Neural cell (in vitro differentiated cells): Measurements from ENCODE around the gene P2RY11. TPM values are rescaled to one million over a fixed set of nuclear protein-coding genes. Genes with fewer than 3 reads are reported as not detected.

Source experiments
- H2AFZ ChIP-seq: fragments of 200-600, 300-800 bp; sonication (generic), shearing (Covaris generic); 2 replicates; pipeline ENCODE4 v1.6.0; 2014; ENCODE audit warnings: low read depth, mild to moderate bottlenecking, antibody characterized with exemption, low read length, moderate library complexity
- H3F3A ChIP-seq: fragments of 200-600 bp; shearing (Covaris generic); 2 replicates; pipeline ENCODE4 v1.6.1; 2016; ENCODE audit warnings: mild to moderate bottlenecking, moderate library complexity, mixed read lengths, antibody characterized with exemption, low read length; ENCODE audit not compliant: insufficient read depth, poor library complexity, severe bottlenecking
- H3K27ac ChIP-seq: fragments of 200-600, 300-800 bp; sonication (generic), shearing (Covaris generic); 2 replicates; pipeline ENCODE4 v1.5.1; 2014; ENCODE audit warnings: mild to moderate bottlenecking, low read length, moderate library complexity
- H3K27me3 ChIP-seq: fragments of 300-800, 200-600 bp; sonication (generic), shearing (Covaris generic); 2 replicates; pipeline ENCODE4 v1.6.0; 2014; ENCODE audit warnings: mild to moderate bottlenecking, low read depth, low read length, moderate library complexity; ENCODE audit not compliant: insufficient read depth
- H3K36me3 ChIP-seq: fragments of 300-800, 200-600 bp; sonication (generic), shearing (Covaris generic); 2 replicates; pipeline ENCODE4 v1.5.1; 2014; ENCODE audit warnings: mild to moderate bottlenecking, antibody characterized with exemption, low read length, moderate library complexity; ENCODE audit not compliant: insufficient read depth
- H3K4me2 ChIP-seq: fragments of 300-800, 200-600 bp; sonication (generic), shearing (Covaris generic); 2 replicates; pipeline ENCODE4 v1.6.0; 2014; ENCODE audit warnings: mild to moderate bottlenecking, low read length
- H3K4me3 ChIP-seq: fragments of 300-800, 200-600 bp; sonication (generic), shearing (Covaris generic); 2 replicates; pipeline ENCODE4 v1.5.1; 2014; ENCODE audit warnings: mild to moderate bottlenecking, low read length, moderate library complexity
- H3K79me2 ChIP-seq: fragments of 200-600 bp; shearing (Covaris generic); replicated peaks from 2 replicates; pipeline ENCODE4 v1.6.0; 2014; ENCODE audit warnings: mild to moderate bottlenecking, low read length, moderate library complexity; ENCODE audit not compliant: insufficient read depth
- H3K9ac ChIP-seq: fragments of 300-800, 200-600 bp; sonication (generic), shearing (Covaris generic); 2 replicates; pipeline ENCODE4 v1.6.1; 2016; ENCODE audit warnings: mild to moderate bottlenecking, low read length, mixed read lengths
- H3K9me2 ChIP-seq: fragments of 200-600 bp; shearing (Covaris generic); 2 replicates; pipeline ENCODE4 v1.6.1; 2016; ENCODE audit warnings: mild to moderate bottlenecking, low read length, mixed read lengths; ENCODE audit not compliant: insufficient read depth
- H3K9me3 ChIP-seq: fragments of 200-600, 300-800 bp; sonication (generic), shearing (Covaris generic); 2 replicates; pipeline ENCODE4 v1.6.1; 2016; ENCODE audit warnings: mild to moderate bottlenecking, mixed run types, low read length, moderate library complexity, mixed read lengths
- H4K20me1 ChIP-seq: fragments of 200-600 bp; shearing (Covaris generic); 2 replicates; pipeline ENCODE4 v1.6.1; 2016; ENCODE audit warnings: mild to moderate bottlenecking, mixed run types; ENCODE audit not compliant: insufficient read depth
- CTCF ChIP-seq: fragments of 450-650 bp; IDR thresholded peaks from 2 replicates; pipeline ENCODE4 v1.5.1; 2014; ENCODE audit warnings: antibody characterized with exemption, mild to moderate bottlenecking, moderate library complexity; ENCODE audit not compliant: poor library complexity, severe bottlenecking
- EP300 ChIP-seq: fragments of 450-650 bp; conservative IDR thresholded peaks from 2 replicates; pipeline ENCODE4 v1.6.1; 2014; ENCODE audit warnings: antibody characterized with exemption, mild to moderate bottlenecking, moderate library complexity; ENCODE audit not compliant: poor library complexity, severe bottlenecking
- EZH2 ChIP-seq: fragments of 200-600, 300-800 bp; shearing (Covaris generic), sonication (generic); IDR thresholded peaks from 2 replicates; pipeline ENCODE4 v1.6.1; 2014; ENCODE audit warnings: antibody characterized with exemption, low read length, borderline replicate concordance, mild to moderate bottlenecking; ENCODE audit not compliant: insufficient read depth, poor library complexity, severe bottlenecking
- MXI1 ChIP-seq: fragments of 450-650 bp; conservative IDR thresholded peaks from 2 replicates; pipeline ENCODE4 v1.6.1; 2014; ENCODE audit warnings: antibody characterized with exemption, mild to moderate bottlenecking; ENCODE audit not compliant: poor library complexity, severe bottlenecking
- POLR2AphosphoS5 ChIP-seq: IDR thresholded peaks from 2 replicates; pipeline ENCODE4 v1.6.1; 2012
- RAD21 ChIP-seq: fragments of 450-650 bp; conservative IDR thresholded peaks from 2 replicates; pipeline ENCODE4 v1.6.1; 2014; ENCODE audit warnings: antibody characterized with exemption, mild to moderate bottlenecking, moderate library complexity
- REST ChIP-seq: IDR thresholded peaks from 2 replicates; pipeline ENCODE4 v1.6.1; 2012; ENCODE audit warnings: borderline replicate concordance
- SMC3 ChIP-seq: fragments of 450-650 bp; conservative IDR thresholded peaks from 2 replicates; pipeline ENCODE4 v1.6.1; 2014; ENCODE audit warnings: antibody characterized with exemption, mild to moderate bottlenecking, moderate library complexity; ENCODE audit not compliant: poor library complexity
- TAF1 ChIP-seq: IDR thresholded peaks from 2 replicates; pipeline ENCODE4 v1.6.1; 2012; ENCODE audit warnings: low read depth
- polyA plus RNA-seq: library from polyadenylated mRNA; depleted of rRNA; stranded (reverse); fragments of >200 nt; gene quantifications from 2 replicates; pipeline ENCODE4 v1.2.3, GENCODE V29; 2014

P2RY11 gene
- polyA plus RNA-seq, 1 donor from 2014 or later = 5.4 TPM

GRCh38 chr19:10118960-10119359 lies 7.5 kb downstream of the P2RY11 start:
- Histone ChIP-seq H3K9ac (peak overlapping the region; percentile 67), H3K36me3 (peaks cover 8% of the 10 kb centered on the region), H4K20me1 (no peaks in the 10 kb centered on the region), H3K9me3 (no peaks in the 10 kb centered on the region), H3K79me2 (peaks cover 8% of the 10 kb centered on the region), H3K27ac (no peak overlapping the region), H3K27me3 (no peaks in the 10 kb centered on the region), H2AFZ (no peak overlapping the region), H3K4me3 (peak overlapping the region; percentile 96), H3K9me2 (no peaks in the 10 kb centered on the region), H3F3A (no peaks in the 10 kb centered on the region), H3K4me2 (peak overlapping the region; percentile 78)
- TF ChIP-seq MXI1 (no peak), CTCF (no peak), EZH2 (no peak), TAF1 (no peak), SMC3 (no peak), RAD21 (no peak), REST (no peak), POLR2AphosphoS5 (no peak), EP300 (no peak)

GRCh38 chr19:10120538-10121189 lies 9.2 kb downstream of the P2RY11 start:
- no peak overlapping the region for H3K4me2 ChIP-seq

More at GRCh38 chr19:10120538-10121189, 9.2 kb downstream of the P2RY11 start:
- Histone ChIP-seq H3K9me3 (no peaks in the 10 kb centered on the region), H3K27me3 (no peaks in the 10 kb centered on the region), H3K9ac (no peak overlapping the region), H3K9me2 (no peaks in the 10 kb centered on the region), H2AFZ (no peak overlapping the region), H3K79me2 (peaks cover 8% of the 10 kb centered on the region), H3K36me3 (peaks cover 8% of the 10 kb centered on the region), H3K4me3 (no peak overlapping the region), H4K20me1 (no peaks in the 10 kb centered on the region), H3K27ac (no peak overlapping the region), H3F3A (no peaks in the 10 kb centered on the region)
- no peak for TF ChIP-seq RAD21
- no peak for TF ChIP-seq MXI1
- no peak for TF ChIP-seq EP300
